GM18873 (cell line): ENCODE measurements around the gene TESMIN.

Experiments
- ATAC-seq: cut with Tn5 transposase; IDR thresholded peaks from one replicate; pipeline ENCODE4 v1.9.1; 2021; ENCODE audit warnings: mild to moderate bottlenecking, moderate library complexity, moderate number of reproducible peaks; ENCODE audit not compliant: unreplicated experiment, low FRiP score

The TESMIN gene

DNA sequence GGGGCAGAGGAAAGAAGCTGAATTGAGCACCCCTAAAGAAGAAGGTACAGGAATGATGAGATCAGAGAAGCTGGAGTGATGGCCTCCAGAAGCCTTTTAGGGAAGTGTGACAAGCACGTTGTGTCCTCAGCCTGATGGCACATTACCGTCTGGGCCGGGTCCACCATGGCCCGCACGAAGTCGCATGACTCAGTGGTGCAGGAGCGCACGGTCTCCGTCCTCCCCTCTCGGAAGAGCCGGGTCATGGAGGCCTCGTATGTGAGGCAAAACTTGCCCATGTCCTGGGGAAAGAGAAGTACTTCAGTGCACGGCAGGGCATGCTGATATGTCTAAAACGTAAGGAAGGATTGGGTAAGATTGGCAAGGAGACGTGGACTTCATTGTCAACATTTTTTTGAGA lies 11.2 kb upstream of the TESMIN start:
- no peak for ATAC-seq

DNA sequence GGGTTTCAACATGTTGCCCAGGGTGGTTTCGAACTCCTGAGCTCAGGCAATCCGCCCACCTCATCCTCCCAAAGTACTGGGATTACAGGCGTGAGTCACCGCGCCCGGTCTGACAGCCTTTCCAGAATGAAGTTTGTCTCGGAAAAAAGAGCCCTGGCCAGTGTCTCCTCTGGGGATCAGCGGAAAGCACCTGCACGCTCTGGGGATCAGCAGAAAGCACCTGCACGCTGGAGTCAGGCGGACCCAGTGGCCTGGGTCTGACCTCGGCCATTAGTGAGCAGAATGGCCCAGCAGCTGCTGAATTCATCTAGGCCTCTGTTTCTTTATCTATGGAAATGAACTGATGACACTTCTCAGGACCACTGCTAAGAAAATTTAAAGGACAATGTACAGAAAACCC lies 10.5 kb upstream of the TESMIN start:
- ATAC-seq, result no peak

DNA sequence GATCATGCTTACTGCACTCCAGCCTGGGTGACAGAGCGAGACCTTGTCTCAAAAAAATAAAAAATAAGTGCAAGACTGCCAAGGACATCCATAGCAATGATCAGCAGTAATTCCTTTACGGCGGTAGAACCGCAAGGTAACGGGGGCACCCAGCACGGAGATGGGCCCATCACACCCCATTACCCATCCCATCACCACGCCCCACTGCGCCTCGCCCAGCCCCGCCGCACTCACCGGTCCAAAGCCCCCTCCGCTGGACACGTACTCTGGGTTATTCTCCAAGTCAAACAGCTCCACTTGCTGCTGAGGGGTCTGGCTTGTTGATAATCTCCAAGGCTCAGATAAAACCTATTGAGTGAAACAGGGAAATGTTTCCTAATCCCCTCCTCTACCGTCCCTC lies 8.7 kb upstream of the TESMIN start:
- ATAC-seq, result no peak

DNA sequence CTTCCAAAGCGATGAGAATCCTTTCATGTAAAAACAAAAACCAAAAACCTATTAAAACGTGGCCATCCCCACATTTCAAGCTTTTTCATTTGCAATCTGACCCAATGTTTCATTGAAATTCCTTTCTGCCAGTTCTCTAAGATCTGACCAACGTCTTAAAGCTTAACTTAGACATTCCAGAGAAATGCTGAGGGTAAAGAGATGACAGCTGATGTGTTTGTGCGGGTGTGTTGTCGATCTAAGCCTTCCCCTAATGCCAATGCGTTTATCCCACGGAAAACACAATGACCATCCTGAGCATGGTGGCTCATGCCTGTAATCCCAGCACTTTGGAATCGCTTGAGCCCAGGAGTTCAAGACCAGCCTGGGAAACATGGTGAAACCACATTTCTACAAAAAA lies 6.4 kb upstream of the TESMIN start:
- no peak for ATAC-seq

DNA sequence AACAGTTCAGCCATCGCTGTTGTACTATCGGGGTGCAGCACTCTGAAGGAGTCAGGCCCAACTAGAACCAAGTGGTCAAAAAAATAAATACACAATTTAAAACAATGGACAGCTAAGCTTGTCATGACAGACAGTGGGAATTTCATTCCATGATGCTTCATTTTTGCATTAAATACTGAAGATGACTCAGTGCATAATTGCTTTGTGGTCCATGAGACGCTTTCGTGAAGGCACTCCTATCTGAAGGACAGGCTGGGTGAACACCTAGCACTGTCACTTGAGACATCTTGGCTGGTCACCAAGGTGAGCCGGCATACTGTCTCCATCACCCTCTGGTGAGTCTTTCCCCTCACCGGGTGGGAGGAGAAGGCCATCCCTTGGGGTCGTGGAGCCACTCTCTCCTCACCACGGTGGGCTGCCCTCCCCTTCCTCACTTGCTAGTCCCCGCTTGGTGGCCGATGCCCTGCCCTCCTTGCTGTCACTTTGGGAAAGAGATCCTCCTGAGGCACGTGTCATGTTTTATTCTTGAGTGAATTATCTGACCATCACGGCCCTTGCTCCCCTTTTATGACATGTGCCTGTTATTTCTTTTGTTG lies 4.9 kb upstream of the TESMIN start:
- no peak for ATAC-seq

DNA sequence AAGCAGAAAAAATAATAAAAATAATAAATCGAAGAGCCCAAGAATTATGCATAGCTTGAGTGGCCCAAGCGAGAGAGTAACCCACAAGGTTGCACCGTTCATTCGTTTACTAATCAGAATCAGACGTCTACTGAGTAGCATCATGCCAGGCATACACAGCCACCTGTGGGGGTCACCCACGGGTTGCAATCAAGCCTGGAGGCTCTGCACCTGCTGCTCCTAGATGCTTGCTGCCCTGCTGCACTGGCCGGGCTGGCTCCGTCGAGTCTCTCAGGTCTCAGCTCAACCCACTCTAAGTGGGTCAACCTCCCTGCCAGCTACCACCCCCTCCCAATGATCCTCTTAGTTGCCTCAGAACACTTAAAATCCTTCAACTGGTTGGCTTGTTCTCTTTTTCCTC lies 2.0 kb upstream of the TESMIN start:
- ATAC-seq, result no peak

DNA sequence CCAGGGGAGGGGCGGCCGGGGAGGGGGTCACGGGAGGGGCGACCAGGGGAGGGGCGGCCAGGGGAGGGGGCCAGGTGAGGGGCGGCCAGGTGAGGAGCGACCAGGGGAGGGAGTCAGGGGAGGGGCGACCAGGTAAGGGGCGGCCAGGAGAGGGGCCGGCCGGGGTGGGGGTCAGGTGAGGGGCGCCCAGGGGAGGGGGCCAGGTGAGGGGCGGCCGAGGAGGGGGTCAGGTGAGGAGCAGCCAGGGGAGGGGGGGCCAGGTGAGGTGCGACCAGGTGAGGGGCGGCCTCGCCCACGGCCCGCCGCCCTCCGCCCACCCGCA lies 355 bp downstream of the TESMIN start:
- no peak for ATAC-seq

DNA sequence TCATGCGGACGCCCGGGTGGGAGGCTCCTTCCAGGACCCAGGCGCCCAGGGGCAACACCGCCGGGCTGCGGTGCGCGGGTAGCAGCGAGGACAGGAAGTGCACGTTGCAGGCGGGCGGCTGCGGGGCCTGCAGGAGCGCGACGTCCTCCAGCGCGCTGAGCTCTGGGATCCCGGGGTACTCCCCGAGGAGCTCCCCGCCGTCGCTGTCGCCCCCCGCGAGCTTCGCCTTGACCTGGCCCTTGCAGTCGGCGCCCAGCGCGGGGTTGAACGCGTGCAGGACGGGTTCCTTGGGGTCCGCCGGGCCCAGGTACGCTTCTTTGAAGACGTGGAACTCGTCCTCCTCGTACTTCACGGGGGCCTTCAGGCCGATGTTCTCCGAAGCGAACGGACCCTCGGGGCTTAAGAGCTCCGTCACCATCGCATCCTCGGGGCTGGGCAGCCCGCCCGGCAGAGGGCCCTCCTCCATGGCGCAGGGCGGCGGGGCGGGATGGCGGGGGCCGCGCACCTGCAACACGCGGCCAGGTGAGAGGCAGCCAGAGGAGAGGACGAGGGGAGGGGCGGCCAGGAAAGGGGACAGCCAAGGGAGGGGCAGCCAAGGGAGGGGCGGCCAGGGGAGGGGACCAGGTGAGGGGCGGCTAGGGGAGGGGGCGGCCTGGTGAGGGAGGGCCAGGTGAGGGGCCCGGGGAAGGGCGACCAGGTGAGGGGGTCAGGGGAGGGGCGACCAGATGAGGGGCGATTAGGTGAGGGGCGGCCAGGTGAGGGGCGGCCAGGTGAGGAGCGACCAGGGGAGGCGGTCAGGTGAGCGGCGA lies 921 bp downstream of the TESMIN start:
- no peak for ATAC-seq

DNA sequence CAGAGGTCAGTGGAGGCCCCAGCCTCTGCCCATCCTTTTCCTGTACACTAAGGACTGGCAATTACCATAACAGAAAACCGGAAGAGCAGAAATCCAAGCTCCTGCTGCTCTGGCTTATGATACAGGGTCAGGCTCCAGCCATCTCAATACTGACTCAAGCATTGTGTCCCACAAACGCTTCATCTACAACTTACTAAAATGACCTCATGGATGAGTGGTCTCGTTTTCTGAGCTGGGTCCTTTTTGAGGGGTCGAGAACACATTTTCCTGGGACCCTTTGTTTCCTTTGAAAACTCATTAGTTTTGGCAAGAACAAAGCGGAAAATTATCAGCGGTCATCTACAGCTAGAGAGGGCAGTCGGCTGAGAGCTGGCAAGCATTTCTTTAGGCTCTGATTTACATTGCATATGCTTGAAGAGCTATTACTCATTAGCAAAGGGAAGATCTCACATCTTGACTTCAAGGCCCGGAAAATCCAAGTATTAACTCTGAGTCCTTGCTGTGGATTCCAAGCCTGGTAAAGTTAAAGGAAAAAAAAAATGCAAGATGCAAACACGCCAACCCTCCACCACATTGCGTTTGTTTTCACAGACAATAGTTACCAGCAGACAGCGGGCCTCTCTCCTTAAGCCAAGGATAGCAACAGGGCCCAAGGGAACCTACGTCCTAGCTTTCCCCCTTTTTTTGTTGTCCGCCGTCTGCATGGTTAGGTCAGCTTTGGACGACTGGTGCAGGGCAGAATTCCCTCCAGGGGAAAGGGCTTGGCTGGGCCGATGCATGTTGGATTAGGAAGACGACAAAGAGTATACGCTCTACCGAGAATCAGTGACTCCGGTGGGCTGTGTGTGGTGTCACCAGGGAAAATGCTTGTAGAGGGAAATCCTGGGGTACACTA lies 1.8 kb downstream of the TESMIN start:
- no peak for ATAC-seq

DNA sequence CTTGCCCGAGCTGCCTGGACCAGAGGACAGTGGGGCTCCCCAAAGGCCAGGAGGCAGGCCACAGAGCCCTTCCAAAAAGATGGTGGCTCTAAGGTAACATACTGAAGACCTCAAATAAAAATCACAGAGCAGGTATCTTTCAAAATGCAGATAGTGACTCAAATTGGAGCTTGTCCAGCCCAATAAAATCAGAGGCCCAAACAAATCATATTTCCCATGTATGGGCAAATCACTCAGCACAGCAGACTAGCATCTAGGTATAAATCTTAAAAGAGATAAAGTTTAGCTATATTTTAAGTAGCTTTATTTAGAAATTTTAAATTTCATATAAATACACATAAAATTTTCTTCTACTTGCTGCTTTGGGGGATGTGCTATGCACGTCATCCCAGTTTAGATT lies 3.3 kb downstream of the TESMIN start:
- ATAC-seq, result no peak

DNA sequence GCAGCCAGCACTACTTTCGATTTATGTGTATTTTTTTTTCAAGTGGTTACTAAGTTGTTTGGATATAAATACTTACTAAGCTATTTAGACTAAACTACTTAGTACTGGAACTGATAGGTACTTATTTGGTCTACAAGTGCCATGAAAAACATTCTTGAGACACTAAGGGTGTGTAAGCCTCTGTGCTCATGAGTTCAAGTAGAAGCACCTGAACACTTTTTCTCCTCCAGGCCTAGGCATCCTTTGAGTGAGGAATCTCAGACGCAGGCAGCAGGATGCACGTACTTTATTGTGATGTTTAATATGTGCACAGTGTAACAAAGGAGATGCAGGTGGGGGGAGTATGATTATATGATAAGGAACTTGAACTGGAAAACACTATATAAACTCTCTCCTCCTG lies 7.8 kb downstream of the TESMIN start:
- ATAC-seq, result no peak

DNA sequence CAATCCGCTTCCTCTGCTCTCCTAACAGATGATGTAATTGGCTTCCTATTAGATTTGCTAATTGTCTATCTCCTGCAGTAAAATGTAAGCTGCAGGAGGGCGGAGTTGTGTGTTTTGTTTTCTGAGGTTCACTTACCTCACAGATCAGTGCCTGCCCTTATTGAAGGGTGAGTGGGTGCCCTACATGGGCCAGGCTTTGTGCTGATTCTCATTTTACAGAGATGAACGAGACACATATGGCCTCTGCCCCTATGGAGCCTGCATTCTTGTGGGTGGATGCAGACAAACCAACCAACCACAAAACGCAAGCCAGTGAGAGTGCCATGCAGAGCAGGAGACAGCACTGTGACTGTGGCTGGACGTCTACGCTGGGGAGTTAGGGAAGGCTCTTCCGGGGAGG lies 9.9 kb downstream of the TESMIN start:
- ATAC-seq, result no peak

DNA sequence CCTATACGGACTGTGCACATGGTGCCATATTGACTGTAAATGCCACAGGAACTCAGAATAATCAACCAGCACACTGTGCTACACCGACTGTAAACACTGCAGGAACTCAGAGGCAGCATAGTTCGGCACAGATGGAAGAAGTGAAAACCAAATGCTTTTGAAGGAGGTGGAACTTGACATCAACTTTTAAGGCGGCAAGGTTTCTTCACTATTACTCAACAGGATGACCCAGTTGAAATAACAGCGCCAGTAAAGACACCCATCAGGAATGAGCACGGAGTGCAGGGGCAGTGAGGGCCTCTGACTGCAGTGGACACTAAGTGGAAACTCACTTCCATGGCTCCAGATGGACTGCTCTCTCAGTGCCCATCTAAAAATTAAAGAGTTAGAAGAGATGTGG lies 15.7 kb downstream of the TESMIN start:
- no peak for ATAC-seq

DNA sequence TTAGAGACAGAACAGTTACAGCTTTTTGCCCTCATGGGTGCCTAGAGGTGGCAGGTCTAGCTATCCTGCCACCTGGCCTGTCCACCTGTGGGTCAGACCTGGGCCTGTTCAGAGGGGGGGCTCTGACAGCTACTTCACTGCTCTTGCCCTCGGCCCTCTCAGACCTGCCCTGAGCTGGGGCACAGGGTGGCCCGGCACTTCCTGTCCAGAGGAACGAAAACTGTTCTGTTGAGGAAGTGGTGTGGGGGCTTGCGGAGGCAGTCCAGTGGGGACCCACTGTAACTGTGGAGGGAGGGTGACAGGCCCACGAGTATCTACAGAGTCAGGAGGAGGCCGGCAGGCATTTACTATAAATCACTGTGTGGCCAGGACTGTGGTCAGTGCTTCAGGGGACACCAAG lies 16.2 kb downstream of the TESMIN start:
- no peak for ATAC-seq

DNA sequence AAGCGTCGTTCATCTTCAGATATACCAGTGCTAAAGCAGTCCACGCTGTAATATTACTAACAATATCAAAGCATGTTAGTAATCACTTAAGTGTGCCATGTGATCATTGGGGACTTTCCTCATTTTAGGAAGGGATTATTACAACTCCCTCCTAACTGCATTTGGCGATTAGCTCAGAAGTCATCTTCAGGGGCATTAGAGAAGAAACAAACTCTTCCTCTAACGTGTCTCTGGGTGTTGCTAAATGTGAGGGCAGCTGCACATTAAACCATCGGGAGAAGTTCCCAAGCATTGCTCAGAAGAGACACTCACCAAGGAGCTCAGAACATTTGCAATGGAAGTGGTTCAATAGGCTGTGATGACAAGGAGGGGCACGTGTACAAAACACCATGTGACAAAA lies 17.2 kb downstream of the TESMIN start:
- no peak for ATAC-seq

DNA sequence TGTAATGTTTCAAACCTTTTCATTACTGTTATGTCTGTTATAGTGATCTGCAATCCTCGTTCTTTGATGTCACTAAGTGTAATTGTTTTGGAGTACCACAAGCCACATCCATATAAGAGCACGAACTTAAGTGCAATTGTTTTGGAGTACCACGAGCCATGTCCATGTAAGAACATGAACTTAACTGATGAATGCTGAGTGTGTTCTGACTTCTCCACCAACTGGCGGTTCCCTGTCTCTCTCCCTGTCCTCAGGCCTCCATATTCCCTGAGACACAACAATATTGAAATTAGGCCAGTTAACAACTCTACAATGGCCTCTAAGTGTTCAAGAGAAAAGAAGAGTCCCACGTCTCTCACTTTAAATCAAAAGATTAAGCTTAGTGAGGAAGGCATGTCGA lies 23.5 kb downstream of the TESMIN start:
- ATAC-seq, result no peak

DNA sequence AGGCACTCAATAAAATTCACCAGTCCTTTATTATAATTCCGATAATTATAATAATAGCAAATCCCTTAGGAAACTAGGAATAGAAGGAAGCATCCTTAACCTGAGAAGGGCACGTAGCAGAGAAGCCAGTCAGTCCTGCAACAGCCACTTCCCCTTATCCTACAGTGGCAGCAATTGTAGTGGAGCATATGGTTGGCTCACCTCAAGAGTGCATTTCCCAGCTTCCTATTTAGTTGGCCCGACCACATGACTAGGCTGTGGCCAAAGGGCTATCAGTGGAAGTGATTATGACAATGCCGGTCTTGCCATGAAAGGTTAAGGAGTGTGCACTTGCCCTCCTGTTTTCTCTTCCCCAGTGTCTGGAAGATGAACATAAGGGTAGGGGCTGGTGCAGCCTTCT lies 27.0 kb downstream of the TESMIN start:
- ATAC-seq, result no peak

DNA sequence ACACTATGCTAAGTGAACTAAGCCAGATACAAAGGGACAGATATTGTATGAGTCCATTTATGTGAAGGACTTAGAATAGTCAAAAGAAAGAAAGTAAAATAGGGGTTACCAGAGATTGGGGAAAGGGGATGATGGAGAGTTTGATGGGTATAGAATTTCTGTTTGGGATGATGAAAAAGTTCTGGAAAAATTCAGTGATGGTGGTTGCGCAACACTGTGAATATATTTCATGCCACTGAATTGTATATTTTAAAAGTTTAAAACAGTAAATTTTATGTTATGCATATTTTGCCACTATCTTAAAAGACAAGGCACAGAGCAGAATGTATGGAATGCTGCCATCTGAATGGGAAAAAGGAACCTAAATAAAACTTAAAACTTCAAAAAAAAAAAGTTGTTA lies 29.2 kb downstream of the TESMIN start:
- ATAC-seq, result no peak

DNA sequence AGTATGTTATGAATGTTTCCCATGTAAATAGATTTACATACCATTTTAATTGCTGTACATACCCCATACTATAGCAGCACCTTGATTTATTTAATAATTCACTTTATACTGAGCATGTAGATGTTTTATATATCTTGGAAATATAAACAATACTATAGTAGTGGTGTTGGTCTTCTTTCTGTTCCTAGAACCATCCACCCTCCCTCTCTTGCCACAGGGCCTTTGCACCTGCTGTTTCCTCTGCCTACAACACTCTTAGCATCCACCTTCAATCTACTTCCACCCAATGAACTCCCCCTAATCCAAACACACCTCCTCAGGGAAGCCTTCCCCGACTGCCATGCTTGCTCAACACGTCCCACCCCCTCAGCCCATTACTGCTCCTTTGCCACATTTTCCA lies 30.2 kb downstream of the TESMIN start:
- ATAC-seq, result no peak

DNA sequence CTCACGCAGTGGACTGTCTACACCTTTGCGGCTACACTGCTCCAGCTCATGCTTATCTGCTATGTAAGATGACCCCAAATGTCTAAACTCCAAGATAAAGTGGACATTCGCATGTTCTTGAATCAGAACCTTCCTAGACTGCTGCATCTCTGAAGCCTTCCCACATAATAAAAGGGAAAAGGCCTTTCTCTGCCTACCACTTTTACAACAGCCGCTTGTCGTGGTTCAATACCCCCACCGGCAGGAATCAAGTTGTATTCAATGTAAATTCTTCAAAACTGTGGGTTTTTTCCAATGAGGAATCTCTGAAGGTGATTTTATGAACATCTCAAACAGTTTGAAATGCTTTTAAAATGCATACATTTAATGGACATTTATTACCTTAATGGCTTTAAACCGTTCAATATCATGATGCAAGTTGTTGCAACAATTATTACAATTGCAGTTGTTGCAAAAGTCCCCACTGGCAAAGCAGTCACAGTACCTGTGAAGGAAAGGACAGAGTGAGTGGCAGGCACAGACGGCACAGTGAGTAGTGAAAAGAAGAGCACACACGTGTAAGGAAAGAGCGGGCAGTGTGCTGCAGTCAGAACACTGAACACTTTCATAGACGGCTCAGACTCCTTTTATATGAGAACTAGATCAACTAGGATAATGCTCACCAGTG lies 35.7 kb downstream of the TESMIN start:
- no peak for ATAC-seq
